HG03108 (cell line): ENCODE data around the gene SAA4.
"Not testable (repeated sequence)": the region's sequence is repeated elsewhere in the genome, so short reads cannot be mapped to it uniquely, and the experiment has no call there.

Experiments used
- ATAC-seq: cut with Tn5 transposase; IDR thresholded peaks from one replicate; pipeline ENCODE4 v1.9.1; 2021; ENCODE audit warnings: moderate library complexity; ENCODE audit not compliant: unreplicated experiment

The SAA4 gene

GRCh38 chr11:18247191-18247581 lies 10.6 kb upstream of the SAA4 start:
- ATAC-seq = not testable (repeated sequence)

- peak; percentile 80 for ATAC-seq
These were observed 10.0 kb upstream of the SAA4 start for GRCh38 chr11:18246379-18247190.

GRCh38 chr11:18245396-18245795 lies 8.8 kb upstream of the SAA4 start:
- no peak for ATAC-seq

GRCh38 chr11:18243783-18244362 lies 7.3 kb upstream of the SAA4 start:
- no peak for ATAC-seq

- ATAC-seq = no peak
These were observed 3.1 kb upstream of the SAA4 start for GRCh38 chr11:18239655-18240054.

- no peak for ATAC-seq
These were observed 938 bp downstream of the SAA4 start for GRCh38 chr11:18235394-18236334.

- ATAC-seq = no peak
These were observed 2.7 kb downstream of the SAA4 start for GRCh38 chr11:18233912-18234311.

- ATAC-seq = no peak
These were observed 5.7 kb downstream of the SAA4 start for GRCh38 chr11:18230859-18231258.

GRCh38 chr11:18229501-18229900 lies 7.1 kb downstream of the SAA4 start:
- ATAC-seq = peak; percentile 89

- peak; percentile 32 for ATAC-seq
These were observed 10.7 kb downstream of the SAA4 start for GRCh38 chr11:18225913-18226312.

GRCh38 chr11:18223591-18224387 lies 12.8 kb downstream of the SAA4 start:
- no peak for ATAC-seq

GRCh38 chr11:18222814-18223421 lies 13.7 kb downstream of the SAA4 start:
- ATAC-seq = no peak

GRCh38 chr11:18221274-18221876 lies 15.2 kb downstream of the SAA4 start:
- no peak for ATAC-seq

GRCh38 chr11:18209058-18209457 lies 27.5 kb downstream of the SAA4 start:
- no peak for ATAC-seq

GRCh38 chr11:18204771-18205170 lies 31.8 kb downstream of the SAA4 start:
- ATAC-seq = no peak

- ATAC-seq = no peak
These were observed 32.4 kb downstream of the SAA4 start for GRCh38 chr11:18204220-18204619.

- no peak for ATAC-seq
These were observed 32.9 kb downstream of the SAA4 start for GRCh38 chr11:18203723-18204122.

- not testable (repeated sequence) for ATAC-seq
These were observed 38.9 kb downstream of the SAA4 start for GRCh38 chr11:18197738-18198137.

GRCh38 chr11:18196532-18196931 lies 40.1 kb downstream of the SAA4 start:
- no peak for ATAC-seq

GRCh38 chr11:18193010-18193409 lies 43.6 kb downstream of the SAA4 start:
- ATAC-seq = no peak
